ENCODE data around the gene PTPN2.

DNA sequence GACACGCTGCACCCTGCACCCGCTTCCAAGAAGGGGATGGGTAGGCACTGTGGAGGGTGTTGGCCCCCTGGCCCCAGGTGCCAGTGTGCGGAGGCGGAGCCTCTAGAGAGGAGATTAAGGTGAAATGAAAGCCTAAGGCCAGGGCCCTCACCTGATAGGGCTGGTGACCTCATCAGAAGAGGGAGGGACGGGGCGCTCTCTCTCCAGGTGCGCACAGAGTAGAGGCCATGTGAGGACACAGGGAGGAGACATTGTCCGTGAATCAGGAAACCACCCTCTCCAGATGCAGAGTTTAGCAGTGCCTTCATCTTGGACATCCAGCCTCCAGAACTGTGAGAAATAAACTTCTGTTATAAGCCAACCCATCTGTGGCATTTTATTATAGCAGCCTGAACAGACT is 118.9 kb downstream of the PTPN2 start:
- TF ChIP-seq POLR2AphosphoS5 (IDR thresholded peaks at IDR 0.05; ENCODE audit: low read depth, low read length) (no peak), POLR2A (IDR thresholded peaks at IDR 0.05; ENCODE audit: low read depth, low read length) (no peak), TAF1 (IDR thresholded peaks at IDR 0.05; ENCODE audit: borderline replicate concordance, low read depth, low read length) (no peak)

Data from GM12892 (cell line).